GM23248 (cell line): ENCODE data around the gene CYP2C19.
"Not testable (repeated sequence)": the region's sequence is repeated elsewhere in the genome, so short reads cannot be mapped to it uniquely, and the experiment has no call there.

Experiments used
- EZH2 ChIP-seq: fragments of 200-600 bp; sonication (generic); IDR thresholded peaks from 2 replicates; pipeline ENCODE4 v1.6.1; 2018; ENCODE audit warnings: antibody characterized with exemption, mild to moderate bottlenecking; ENCODE audit not compliant: insufficient read depth, poor library complexity, severe bottlenecking
- EZH2phosphoT487 ChIP-seq: fragments of 200-600 bp; sonication (generic); IDR thresholded peaks from 2 replicates; pipeline ENCODE4 v1.6.1; 2018; ENCODE audit warnings: antibody characterized with exemption, moderate library complexity, mild to moderate bottlenecking, low read depth; ENCODE audit not compliant: insufficient read depth

DNA sequence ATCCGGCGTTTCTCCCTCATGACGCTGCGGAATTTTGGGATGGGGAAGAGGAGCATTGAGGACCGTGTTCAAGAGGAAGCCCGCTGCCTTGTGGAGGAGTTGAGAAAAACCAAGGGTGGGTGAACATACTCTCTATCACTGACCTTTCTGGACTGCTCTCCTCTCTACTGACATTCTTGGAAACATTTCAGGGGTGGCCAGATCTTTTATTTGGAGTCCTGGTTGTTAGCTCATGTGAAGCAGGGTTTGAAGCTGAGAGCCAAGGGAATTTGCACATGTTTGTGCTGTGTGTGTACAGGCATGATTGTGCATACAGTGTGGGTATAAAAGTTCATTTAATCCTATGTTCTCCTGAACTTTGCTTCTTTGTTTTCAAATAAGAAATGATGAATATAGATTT, 12.9 kb downstream of the CYP2C19 start:
- TF ChIP-seq EZH2phosphoT487, EZH2: not testable (repeated sequence)
